PFSK-1 (cell line): ENCODE measurements around the gene KRT35.

Experiments
- POLR2AphosphoS5 ChIP-seq: IDR thresholded peaks from 2 replicates; pipeline ENCODE4 v1.6.1; 2012; ENCODE audit warnings: low read depth, mild to moderate bottlenecking, control low read depth, low read length, moderate library complexity
- REST ChIP-seq, 2 experiments: IDR thresholded peaks; 2 replicates each; pipeline versions ENCODE4 v1.6.1 to v1.8.0; 2011 to 2012; ENCODE audit warnings: low read depth in 2 of 2, low read length in 2 of 2, control low read depth in 1 of 2, inconsistent platforms in 1 of 2, mild to moderate bottlenecking in 1 of 2, moderate library complexity in 1 of 2; ENCODE audit not compliant: insufficient read depth in 1 of 2
- SIN3A ChIP-seq: IDR thresholded peaks from 2 replicates; pipeline ENCODE4 v1.6.1; 2012; ENCODE audit warnings: mild to moderate bottlenecking, low read length, moderate library complexity, borderline replicate concordance; ENCODE audit not compliant: insufficient read depth

GRCh38 chr17:41518789-41519449 is 38.0 kb upstream of the KRT35 start, which contains the start of gene KRT15:
- TF ChIP-seq POLR2AphosphoS5: no peak
- no peak for TF ChIP-seq SIN3A
- TF ChIP-seq REST (IDR thresholded peaks at IDR 0.05; ENCODE audit: insufficient read depth in 1 of 2, low read depth in 2 of 2, low read length in 2 of 2): no peak
